HFF-Myc (cell line): ENCODE results near the gene NASP.
A peak's percentile ranks its signal among the peaks of the same experiment; 100 is the strongest.
"Not testable (repeated sequence)": the region's sequence is repeated elsewhere in the genome, so short reads cannot be mapped to it uniquely, and the experiment has no call there.

Experiments used
- DNase-seq: peaks from one replicate; pipeline ENCODE4 v3.0.0-alpha.2; 2011; ENCODE audit warnings: low read depth; ENCODE audit errors: extremely low read depth
- H3K4me3 ChIP-seq: replicated peaks from 2 replicates; pipeline ENCODE4 v1.5.1; 2011; ENCODE audit warnings: low read depth, mild to moderate bottlenecking, control low read depth, low read length
- CTCF ChIP-seq: IDR thresholded peaks from 2 replicates; pipeline ENCODE4 v1.5.1; 2012; ENCODE audit warnings: mild to moderate bottlenecking, low read depth, low read length, control low read depth; ENCODE audit errors: missing control alignments

NASP gene

DNA sequence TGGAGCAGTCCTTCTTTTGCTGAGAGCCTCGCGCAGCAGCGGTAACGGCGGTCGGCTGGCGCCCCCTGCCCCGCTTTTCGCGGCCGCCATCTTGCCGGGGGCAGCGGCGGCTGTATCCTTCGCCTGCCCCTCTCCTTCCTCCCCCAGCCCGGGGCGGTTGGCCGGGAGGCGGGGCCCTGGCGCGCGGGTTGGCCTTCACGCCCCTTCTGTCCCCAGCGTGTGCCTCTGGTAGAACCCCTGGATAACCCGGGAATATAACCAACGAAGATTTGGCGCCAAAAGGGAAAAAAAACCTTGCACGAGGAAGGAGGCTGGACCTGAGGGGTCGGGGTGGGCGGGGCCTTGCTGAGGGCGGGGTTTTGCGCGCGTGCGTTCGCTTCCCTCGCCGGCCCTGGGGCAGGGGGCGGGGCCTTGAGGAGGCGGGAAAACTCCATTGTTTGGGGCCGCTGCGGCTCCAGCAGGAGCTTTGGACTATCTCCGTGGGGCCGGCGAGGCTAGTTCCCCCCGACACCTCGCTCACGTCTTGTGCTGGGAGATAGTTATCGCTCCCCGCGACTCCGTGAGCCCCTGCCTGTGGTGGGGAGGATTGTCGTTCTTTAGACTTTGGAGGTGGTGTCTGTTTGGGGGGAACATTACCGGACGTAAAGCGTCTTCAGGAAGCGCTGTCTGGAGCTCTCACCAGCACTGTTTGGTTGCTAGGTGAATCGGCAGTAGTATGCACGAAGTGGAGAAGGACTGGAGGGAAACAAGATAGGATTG, 689 bp downstream of the NASP start:
- peak overlapping the region; percentile 98 for H3K4me3 ChIP-seq
- TF ChIP-seq CTCF: peak; percentile 10

DNA sequence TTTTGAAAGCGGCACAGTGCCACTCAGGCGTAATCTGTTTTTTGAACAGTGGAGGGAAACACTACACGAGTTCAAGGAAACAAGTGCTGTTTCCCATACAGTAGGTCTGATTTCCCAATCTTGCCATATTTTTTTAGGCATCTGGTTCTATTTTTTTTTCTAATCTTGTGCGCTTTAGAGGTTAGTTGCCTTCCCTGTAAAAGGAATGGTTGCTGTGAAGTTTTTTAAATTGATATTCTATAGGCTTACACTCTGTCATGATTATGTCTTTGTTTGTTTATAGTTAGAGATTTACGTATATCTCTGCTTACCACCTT, 1.2 kb downstream of the NASP start:
- TF ChIP-seq CTCF: no peak
- peak overlapping the region; percentile 98 for H3K4me3 ChIP-seq
- no peak for DNase-seq

More for the DNA sequence above, 689 bp downstream of the NASP start:
- peak; percentile 59 for DNase-seq

DNA sequence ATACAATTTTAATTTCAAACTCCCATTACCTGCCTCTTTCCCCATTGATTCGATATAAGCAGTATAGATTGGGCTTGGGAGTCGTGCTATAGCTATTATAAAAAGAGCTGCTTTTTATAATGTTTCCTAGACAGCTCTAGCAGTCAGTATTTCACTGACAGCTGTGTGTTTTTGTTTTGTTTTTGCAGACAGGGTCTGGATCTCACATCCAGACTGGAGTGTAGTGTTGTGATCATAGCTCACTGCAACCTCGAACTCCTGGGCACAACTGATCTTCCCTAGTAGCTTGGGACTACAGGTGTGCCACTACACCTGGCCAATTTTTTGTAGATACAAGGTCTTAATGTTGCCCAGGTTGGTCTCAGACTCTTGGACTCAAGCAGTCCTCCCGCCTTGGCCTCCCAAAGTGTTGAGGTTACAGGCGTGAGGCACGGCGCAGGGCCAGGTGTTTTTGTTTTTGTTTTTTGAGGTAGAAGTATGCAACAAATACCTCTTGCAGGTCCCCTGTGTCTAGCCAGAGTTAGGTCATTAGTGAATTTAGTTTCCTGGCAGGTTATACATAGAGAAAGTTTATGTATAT, 1.7 kb downstream of the NASP start:
- no peak for TF ChIP-seq CTCF
- DNase-seq: no peak
- peak overlapping the region; percentile 98 for H3K4me3 ChIP-seq

DNA sequence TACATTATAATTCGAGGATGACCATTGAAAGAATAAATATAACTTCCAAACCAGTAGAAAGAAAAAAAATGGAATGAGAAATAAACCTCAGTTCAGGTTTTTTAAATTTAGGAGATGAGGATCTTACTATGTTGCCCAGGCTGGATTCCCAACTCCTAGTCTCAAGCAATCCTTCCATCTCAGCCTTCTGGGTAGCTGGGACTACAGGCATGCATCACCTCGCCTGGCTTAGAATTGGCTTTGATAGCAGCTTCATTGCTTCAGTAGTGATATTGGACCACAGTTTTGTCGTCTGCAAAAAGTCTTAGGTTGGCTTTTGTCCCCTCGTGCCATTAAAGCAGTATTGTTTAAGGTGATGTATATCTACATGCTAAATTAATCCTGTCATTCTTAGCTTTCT, 2.9 kb downstream of the NASP start:
- no peak for TF ChIP-seq CTCF
- peak overlapping the region; percentile 98; the same call in 1 of the 2 replicates for H3K4me3 ChIP-seq

DNA sequence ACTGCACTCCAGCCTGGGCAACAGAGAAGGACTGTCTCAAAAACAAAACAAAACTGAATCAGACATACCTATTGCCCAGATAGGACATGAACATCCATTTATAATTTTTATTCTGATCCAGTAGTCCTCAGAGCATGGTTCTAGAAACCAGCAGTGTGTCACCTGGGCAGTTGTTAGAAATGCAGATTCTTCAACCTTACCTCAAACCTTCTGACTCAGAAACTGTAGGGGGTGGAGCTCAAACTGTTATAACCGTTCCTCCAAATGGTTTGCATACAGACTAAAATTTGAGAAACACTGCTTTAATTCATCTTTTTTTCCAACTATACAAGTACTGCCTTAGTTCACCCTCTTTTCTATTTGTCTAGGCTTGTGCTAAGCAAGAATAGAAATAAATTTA, 6.0 kb downstream of the NASP start:
- no peak for DNase-seq
- no peak for TF ChIP-seq CTCF
- no peak overlapping the region for H3K4me3 ChIP-seq

More for the DNA sequence above, 2.9 kb downstream of the NASP start:
- DNase-seq: no peak

GRCh38 chr1:45594412-45594811, 10.6 kb downstream of the NASP start:
- TF ChIP-seq CTCF: no peak
- no peak overlapping the region for H3K4me3 ChIP-seq
- no peak for DNase-seq

- not testable (repeated sequence) for DNase-seq, H3K4me3 ChIP-seq
Measured at GRCh38 chr1:45596765-45597164, 12.9 kb downstream of the NASP start.
